Heart left ventricle (tissue), 16 donors: ENCODE results near the gene SRBD1. TPM values are rescaled to one million over a fixed set of nuclear protein-coding genes. Genes with fewer than 3 reads are reported as not detected.

Experiments
- ATAC-seq, 4 donors: fragments of 200-7000 bp; cut with Tn5 transposase; one replicate each; pipeline ENCODE4 v1.9.1; 2020 to 2022; ENCODE audit warnings: moderate library complexity in 4 of 4, mild to moderate bottlenecking in 3 of 4, moderate number of reproducible peaks in 1 of 4
- DNase-seq, 5 donors: peaks; one replicate each; pipeline ENCODE4 v3.0.0-alpha.2; 2020
- H3K27ac ChIP-seq, 12 donors: fragments of 200-600 bp; sonication (generic) in 4 of 12; one replicate each; pipeline versions ENCODE4 v1.5.0 to v1.8.0; 2016 to 2022; ENCODE audit warnings: mild to moderate bottlenecking in 2 of 12
- H3K27me3 ChIP-seq, 9 donors: fragments of 200-600 bp; sonication (generic) in 2 of 9; one replicate each; pipeline versions ENCODE4 v1.5.1 to v1.8.0; 2016 to 2022; ENCODE audit warnings: mild to moderate bottlenecking in 3 of 9
- H3K36me3 ChIP-seq, 9 donors: fragments of 200-600 bp; sonication (generic) in 2 of 9; one replicate each; pipeline versions ENCODE4 v1.5.0 to v1.8.0; 2018 to 2022; ENCODE audit warnings: mild to moderate bottlenecking in 2 of 9
- H3K4me1 ChIP-seq, 12 donors: fragments of 200-600 bp; sonication (generic) in 4 of 12; one replicate each; pipeline versions ENCODE4 v1.5.0 to v1.8.0; 2016 to 2022; ENCODE audit warnings: mild to moderate bottlenecking in 3 of 12
- H3K4me3 ChIP-seq, 12 donors: fragments of 200-600 bp; sonication (generic) in 4 of 12; one replicate each; pipeline versions ENCODE4 v1.5.0 to v1.8.0; 2017 to 2022; ENCODE audit warnings: mild to moderate bottlenecking in 9 of 12, moderate library complexity in 4 of 12
- H3K9me3 ChIP-seq, 12 donors: fragments of 200-600 bp; sonication (generic) in 4 of 12; one replicate each; pipeline versions ENCODE4 v1.5.0 to v1.8.0; 2016 to 2022; ENCODE audit warnings: mild to moderate bottlenecking in 1 of 12
- CTCF ChIP-seq, 12 donors: fragments of 200-600 bp; sonication (generic) in 4 of 12; IDR thresholded peaks; one replicate each; pipeline versions ENCODE4 v1.5.0 to v1.8.0; 2018 to 2022; ENCODE audit warnings: antibody characterized with exemption in 12 of 12, mild to moderate bottlenecking in 5 of 12
- POLR2A ChIP-seq, 2 donors: fragments of 450-650 bp; IDR thresholded peaks; one replicate each; pipeline ENCODE4 v1.6.1; 2017; ENCODE audit warnings: antibody characterized with exemption in 2 of 2, mild to moderate bottlenecking in 2 of 2, moderate library complexity in 2 of 2
- WGBS, 4 donors: extraction: QIAGEN DNeasy Blood & Tissue Kit in 2 of 4; methylation state at CpG; one replicate each; pipeline versions ENCODE4 v1.1.5 to v1.1.7; 2013 to 2018; 5-methylcytosine and 5-hydroxymethylcytosine counted together
- intact Hi-C, 10 donors: fragments of 100-400 bp; cut with DNase I; formaldehyde crosslinking; loops; one replicate each; pipeline versions ENCODE4 v1.11.1 to v1.14.2; 2022
- polyA plus RNA-seq, 2 donors: library from polyadenylated mRNA; stranded (reverse); fragments of 200-250 nt; gene quantifications; one replicate each; pipeline ENCODE4 v1.2.3, GENCODE V29; 2013
- total RNA-seq, 9 donors: library from RNA; depleted of rRNA in 2 of 9; stranded (reverse); fragments of >200 nt in 2 of 9; fragmentation: NEBNext Ultra II Directional in 3 of 9; extraction: Animal tissue kit (Norgen Biotek cat#: 25700) in 3 of 9; gene quantifications; one replicate each; pipeline versions ENCODE4 v1.1.0 to v1.2.4, GENCODE V29; 2016 to 2023
- donor health status: ischemic (EF 13 %, LVEDD 7.1; RV severe dilation, severe dysfunction).
- donor health status: healthy with polysubstance abuse.
- donor health status: DM: no; HTN: yes; CAD: no.
- donor health status: DM: no; HTN: no; CAD: no.
- donor health status: ischemic (EF 25% LVEDD 6.9; RV normal size, moderate dysfunction).
- donor health status: ischemic (EF 25% LVEDD 5.7; RV mildly dilated, moderate dysfunction).
- donor health status: healthy.
- donor health status: DM: yes; HTN: yes; CAD: no.
- donor health status: ischemic (EF 35%, LVEDD 5.7; RV mildly dilated, moderate dysfunction).
- donor health status: nonischemic (EF 11% LVEDD 7.7; RV severe dilation, severe dysfunction).
- donor health status: DM: yes; HTN: yes; CAD: no.
- donor health status: PGD.
- donor health status: ischemic (EF 29% LVEDD 5.4; RV normal size, mild dysfunction).
- donor health status: nonischemic (EF 23%, LVEDD 6.1; RV moderate dilation, normal function).

Gene SRBD1
- total and polyA plus RNA-seq, 11 donors: 3.0 to 16.9 (median 10.2) TPM

- H3K4me3 ChIP-seq: peak overlapping the region; percentile 54 to 95 (median 84)
- H3K27ac ChIP-seq: peak overlapping the region; percentile 97 to 100 (median 100)
- ATAC-seq: peak; percentile 61 to 69 (median 64)
- peak; percentile 82 to 91 (median 86) for DNase-seq
- H3K9me3 ChIP-seq: no peaks in the 10 kb centered on the region
- TF ChIP-seq CTCF (IDR thresholded peaks at IDR 0.05) (no peak), POLR2A (IDR thresholded peaks at IDR 0.05) (no peak)
- no peaks in the 10 kb centered on the region for H3K36me3 ChIP-seq
- intact Hi-C loops: loop anchor here in 8 of 10 donors (2.0 to 10.0 kb wide), 11 partner anchors 57 to 232 kb away; no protein-coding TSS in a partner anchor
- 0 to 1% (median 1%) methylated on average over 49 to 66 of the region's 66 CpGs for WGBS, 4 donors
- peaks cover 4 to 43% (median 34%) of the 10 kb centered on the region in 12 donors for H3K4me1 ChIP-seq
- no peaks in the 10 kb centered on the region for H3K27me3 ChIP-seq
These were observed 39.1 kb upstream of the SRBD1 start for GRCh38 chr2:45649858-45650811.

- H3K4me1 ChIP-seq: peaks cover 4 to 41% (median 32%) of the 10 kb centered on the region in 12 donors
- H3K27ac ChIP-seq: peak overlapping the region; percentile 97 to 100 (median 100)
- ATAC-seq (no peak), DNase-seq (no peak)
- peak overlapping the region; percentile 54 to 95 (median 84) for H3K4me3 ChIP-seq
- intact Hi-C loops: loop anchor here in 4 of 10 donors (2.0 to 10.0 kb wide), 4 partner anchors 128 to 215 kb away; no protein-coding TSS in a partner anchor
- no peaks in the 10 kb centered on the region for H3K27me3 ChIP-seq
- H3K36me3 ChIP-seq: no peaks in the 10 kb centered on the region
- no peaks in the 10 kb centered on the region for H3K9me3 ChIP-seq
- 4 to 5% (median 4%) methylated on average over 10 of the region's 10 CpGs for WGBS, 4 donors
- TF ChIP-seq POLR2A (IDR thresholded peaks at IDR 0.05) (no peak), CTCF (IDR thresholded peaks at IDR 0.05) (peak in 2 of 12 donors; percentile 6 to 24)
These were observed 38.4 kb upstream of the SRBD1 start for GRCh38 chr2:45649462-45649857.

- no peaks in the 10 kb centered on the region for H3K36me3 ChIP-seq
- no peak for DNase-seq
- H3K4me3 ChIP-seq: peak overlapping the region in 1 of 12 donors; percentile 63
- no peaks in the 10 kb centered on the region for H3K9me3 ChIP-seq
- H3K27me3 ChIP-seq: no peaks in the 10 kb centered on the region
- ATAC-seq: no peak
- 63 to 81% (median 76%) methylated on average over 2 of the region's 2 CpGs for WGBS, 4 donors
- H3K27ac ChIP-seq: peak overlapping the region in 1 of 12 donors; percentile 98
- TF ChIP-seq CTCF (IDR thresholded peaks at IDR 0.05) (no peak), POLR2A (IDR thresholded peaks at IDR 0.05) (no peak)
- intact Hi-C loops: loop anchor here in 4 of 10 donors (2.0 to 10.0 kb wide), 4 partner anchors 129 to 216 kb away; no protein-coding TSS in a partner anchor
- H3K4me1 ChIP-seq: peaks cover 4 to 38% (median 28%) of the 10 kb centered on the region in 12 donors
These were observed 37.6 kb upstream of the SRBD1 start for GRCh38 chr2:45648636-45649035.

GRCh38 chr2:45647986-45648520 is 37.0 kb upstream of the SRBD1 start:
- H3K4me3 ChIP-seq: no peak overlapping the region
- TF ChIP-seq POLR2A (IDR thresholded peaks at IDR 0.05): no peak
- TF ChIP-seq CTCF (IDR thresholded peaks at IDR 0.05): no peak
- intact Hi-C loops: loop anchor here in 5 of 10 donors (2.0 to 10.0 kb wide), 4 partner anchors 129 to 217 kb away; no protein-coding TSS in a partner anchor
- H3K27ac ChIP-seq: peak overlapping the region in 1 of 12 donors; percentile 46
- ATAC-seq (no peak), DNase-seq (no peak)
- no peaks in the 10 kb centered on the region for H3K9me3 ChIP-seq
- peaks cover 0 to 3% (median 0%) of the 10 kb centered on the region in 9 donors for H3K27me3 ChIP-seq
- no peaks in the 10 kb centered on the region for H3K36me3 ChIP-seq
- WGBS, 4 donors: 88 to 95% (median 92%) methylated on average over 3 of the region's 3 CpGs
- H3K4me1 ChIP-seq: peaks cover 0 to 36% (median 24%) of the 10 kb centered on the region in 12 donors
